BJ (cell line): ENCODE data around the gene INKA2. TPM values are rescaled to one million over a fixed set of nuclear protein-coding genes. Genes with fewer than 3 reads are reported as not detected.

Source experiments
- CTCF ChIA-PET: fragments of 350-600 bp; formaldehyde crosslinking; extraction: SDS; loops from one replicate; lab custom pipeline; 2021; ENCODE audit warnings: antibody characterized with exemption, inconsistent platforms; lab: Yijun Ruan, JAX
- POLR2A ChIA-PET: fragments of 300-600 bp; sonication (Branson Sonifier 250); formaldehyde crosslinking; extraction: SDS; loops from one replicate; lab custom pipeline; 2021; ENCODE audit warnings: antibody characterized with exemption; lab: Charles Lee
- DNase-seq: peaks from one replicate; pipeline ENCODE4 v3.0.0-alpha.2; 2011; ENCODE audit warnings: low read depth
- H3K27me3 ChIP-seq: 2 replicates; pipeline ENCODE4 v1.6.0; 2011; ENCODE audit warnings: low read length; ENCODE audit not compliant: control insufficient read depth, insufficient read depth
- H3K36me3 ChIP-seq: 2 replicates; pipeline ENCODE4 v1.5.1; 2011; ENCODE audit warnings: low read length; ENCODE audit not compliant: control insufficient read depth, insufficient read depth
- H3K4me3 ChIP-seq: 2 replicates; pipeline ENCODE4 v1.5.1; 2011; ENCODE audit warnings: low read depth, mild to moderate bottlenecking, control low read depth, low read length
- CTCF ChIP-seq: IDR thresholded peaks from 2 replicates; pipeline ENCODE4 v1.5.1; 2011; ENCODE audit warnings: low read depth, mild to moderate bottlenecking, control low read depth, inconsistent platforms, low read length, moderate library complexity; ENCODE audit not compliant: insufficient read depth
- polyA plus RNA-seq: library from polyadenylated mRNA; depleted of rRNA; stranded (reverse); fragments of >200 nt; gene quantifications from 2 replicates; pipeline ENCODE4 v1.2.3, GENCODE V29; 2011

Gene INKA2
- polyA plus RNA-seq, 1 experiment, result 2.3 TPM

- DNase-seq, result no peak
- H3K36me3 ChIP-seq, result no peaks in the 10 kb centered on the region; the same call in 1 of the 2 replicates
- POLR2A ChIA-PET, result no interaction called here
- TF ChIP-seq CTCF, result no peak
- H3K27me3 ChIP-seq, result no peaks in the 10 kb centered on the region
- CTCF ChIA-PET, result interaction anchor here (0.7 to 8.2 kb wide), 2 partner anchors 8 to 16 kb away, joined by 3 to 48 read pairs; no protein-coding TSS in a partner anchor
- no peak overlapping the region for H3K4me3 ChIP-seq
Measured at GRCh38 chr1:111729946-111730681, 9.1 kb downstream of the INKA2 start.

DNA sequence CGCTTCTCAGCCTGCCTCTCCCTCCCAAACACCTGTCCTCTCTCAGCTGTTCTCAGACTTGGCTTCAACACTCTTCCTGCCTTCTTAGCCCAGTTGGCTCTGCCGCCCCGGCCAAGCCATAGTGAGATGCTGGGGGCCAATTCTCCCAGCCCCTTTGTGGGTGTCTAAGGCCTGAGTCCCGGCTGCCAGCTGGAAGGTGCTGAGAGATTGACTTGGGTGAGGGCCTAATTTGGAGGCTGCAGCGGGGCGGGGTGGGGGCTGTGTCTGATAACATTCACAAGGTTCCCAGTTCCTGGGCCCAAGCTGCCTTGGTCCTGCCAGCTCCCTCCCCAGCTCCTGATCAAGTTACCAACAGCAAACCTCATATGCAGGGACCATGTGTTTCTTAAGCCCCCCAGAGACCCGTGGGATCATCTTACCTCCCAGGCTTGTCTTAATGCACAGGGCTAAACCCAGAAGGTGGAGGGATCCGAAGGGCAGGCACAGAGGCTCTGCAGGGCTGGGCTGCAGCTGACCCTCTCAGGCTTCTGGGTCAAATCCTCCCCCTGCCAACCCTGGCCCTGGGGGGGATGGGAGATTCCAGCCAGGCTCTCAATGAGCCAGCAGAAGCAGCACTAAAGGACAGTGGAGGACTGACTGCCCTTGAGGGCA lies 9.8 kb downstream of the INKA2 start:
- POLR2A ChIA-PET, result no interaction called here
- Histone ChIP-seq H3K27me3 (no peaks in the 10 kb centered on the region), H3K36me3 (no peaks in the 10 kb centered on the region; the same call in 1 of the 2 replicates), H3K4me3 (no peak overlapping the region)
- no peak for TF ChIP-seq CTCF
- CTCF ChIA-PET, result interaction anchor here (0.7 to 8.2 kb wide), 3 partner anchors 9 to 221 kb away, joined by 3 to 48 read pairs (median 3); no protein-coding TSS in a partner anchor
- no peak for DNase-seq

GRCh38 chr1:111727056-111727455 lies 12.1 kb downstream of the INKA2 start:
- TF ChIP-seq CTCF, result no peak
- POLR2A ChIA-PET, result no interaction called here
- CTCF ChIA-PET, result interaction anchor here (0.9 to 8.2 kb wide), 3 partner anchors 12 to 42 kb away, joined by 4 to 48 read pairs (median 7); no protein-coding TSS in a partner anchor
- no peaks in the 10 kb centered on the region; the same call in 1 of the 2 replicates for H3K36me3 ChIP-seq
- H3K27me3 ChIP-seq, result no peaks in the 10 kb centered on the region
- H3K4me3 ChIP-seq, result no peak overlapping the region
- DNase-seq, result no peak

DNA sequence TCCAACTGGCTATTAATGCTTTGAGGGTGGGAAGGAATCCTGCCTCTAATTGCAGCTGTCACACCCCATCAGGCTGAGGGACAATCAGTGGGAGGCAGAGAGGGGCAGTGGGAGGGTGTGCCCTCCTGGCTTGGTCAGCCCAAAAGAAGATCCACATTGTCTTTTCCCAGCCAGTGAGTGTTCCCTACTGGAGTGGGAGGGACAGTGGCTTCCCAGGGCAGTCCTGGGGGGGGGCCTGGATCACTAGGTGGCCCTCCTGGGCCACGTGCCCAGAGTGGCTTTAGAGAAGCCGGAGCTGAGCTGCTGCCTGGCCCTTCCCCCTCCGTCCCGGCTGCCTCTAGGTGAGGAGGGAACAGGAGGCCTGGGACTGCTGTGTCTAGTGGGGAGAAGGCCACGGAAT lies 14.0 kb downstream of the INKA2 start:
- no peak for TF ChIP-seq CTCF
- POLR2A ChIA-PET, result no interaction called here
- H3K27me3 ChIP-seq, result no peaks in the 10 kb centered on the region
- no peak overlapping the region for H3K4me3 ChIP-seq
- CTCF ChIA-PET, result interaction anchor here (8.2 kb wide), 1 partner anchor 11 kb away, joined by 48 read pairs; no protein-coding TSS in a partner anchor
- no peak for DNase-seq
- no peaks in the 10 kb centered on the region; the same call in 1 of the 2 replicates for H3K36me3 ChIP-seq

DNA sequence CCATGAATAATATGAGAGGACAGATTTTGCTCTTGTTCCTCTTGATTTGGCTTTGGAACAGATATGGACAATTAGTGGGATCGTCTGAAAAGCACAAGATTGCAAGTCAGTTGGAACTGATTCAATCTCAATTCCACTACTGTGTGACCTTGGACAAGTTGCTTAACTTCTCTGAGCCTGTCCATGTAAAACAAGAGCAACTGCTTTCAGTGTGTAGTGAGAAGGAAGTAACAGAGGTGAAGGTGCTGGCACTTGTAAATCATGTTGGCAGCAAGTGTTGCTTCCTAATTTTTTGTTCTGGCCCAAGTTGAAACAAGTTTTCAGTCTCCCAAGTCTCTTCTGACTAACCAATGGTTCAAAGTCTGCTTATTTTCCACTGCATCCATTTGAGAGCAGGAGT lies 15.3 kb downstream of the INKA2 start:
- ChIA-PET CTCF (no interaction called here), POLR2A (no interaction called here)
- DNase-seq, result no peak
- no peak overlapping the region for H3K4me3 ChIP-seq
- no peak for TF ChIP-seq CTCF
- H3K27me3 ChIP-seq, result no peaks in the 10 kb centered on the region
- no peaks in the 10 kb centered on the region; the same call in 1 of the 2 replicates for H3K36me3 ChIP-seq
